Daoy (cell line): ENCODE results near the gene SKAP1. TPM values are rescaled to one million over a fixed set of nuclear protein-coding genes. Genes with fewer than 3 reads are reported as not detected.
A peak's percentile ranks its signal among the peaks of the same experiment; 100 is the strongest.

Experiments
- DNase-seq: peaks from one replicate; pipeline ENCODE4 v3.0.0-alpha.2; 2015; ENCODE audit warnings: low read depth
- total RNA-seq: library from RNA; depleted of rRNA; stranded (reverse); fragments of >200 nt; shearing (Covaris generic); gene quantifications from 2 replicates; pipeline ENCODE4 v1.2.3, GENCODE V29; 2014

The SKAP1 gene
- total RNA-seq, 1 experiment from 2014 or later = 0.17 TPM

- peak; percentile 62 for DNase-seq
Measured at GRCh38 chr17:48175692-48176470, 254.1 kb downstream of the SKAP1 start.

GRCh38 chr17:48174833-48175523 lies 255.0 kb downstream of the SKAP1 start:
- DNase-seq = no peak

GRCh38 chr17:48173191-48173984 lies 256.6 kb downstream of the SKAP1 start:
- DNase-seq = no peak

GRCh38 chr17:48169926-48170325 lies 260.1 kb downstream of the SKAP1 start:
- no peak for DNase-seq

GRCh38 chr17:48163809-48164208 lies 266.2 kb downstream of the SKAP1 start:
- no peak for DNase-seq

- DNase-seq = peak; percentile 30
Measured at GRCh38 chr17:48162946-48163506, 267.0 kb downstream of the SKAP1 start.

- DNase-seq = no peak
Measured at GRCh38 chr17:48162306-48162934, 267.6 kb downstream of the SKAP1 start.

GRCh38 chr17:48161127-48161905 lies 268.7 kb downstream of the SKAP1 start:
- DNase-seq = no peak

GRCh38 chr17:48160177-48161081 lies 269.6 kb downstream of the SKAP1 start:
- DNase-seq = no peak

- DNase-seq = no peak
Measured at GRCh38 chr17:48159232-48159631, 270.8 kb downstream of the SKAP1 start.

GRCh38 chr17:48155889-48156611 lies 274.0 kb downstream of the SKAP1 start:
- no peak for DNase-seq

- peak; percentile 41 for DNase-seq
Measured at GRCh38 chr17:48153691-48154358, 276.2 kb downstream of the SKAP1 start.

GRCh38 chr17:48152289-48152688 lies 277.7 kb downstream of the SKAP1 start:
- DNase-seq = no peak

- DNase-seq = no peak
Measured at GRCh38 chr17:48151220-48151619, 278.8 kb downstream of the SKAP1 start.

GRCh38 chr17:48150597-48151001 lies 279.4 kb downstream of the SKAP1 start:
- no peak for DNase-seq

- DNase-seq = no peak
Measured at GRCh38 chr17:48149787-48150463, 280.1 kb downstream of the SKAP1 start.

GRCh38 chr17:48148854-48149786 lies 280.9 kb downstream of the SKAP1 start:
- no peak for DNase-seq
